Peyer's patch (tissue), 4 donors: ENCODE measurements around the gene ZDHHC13.

ENCODE experiments used
- POLR2A ChIP-seq, 2 donors: fragments of 450-650 bp; IDR thresholded peaks; one replicate each; pipeline ENCODE4 v1.5.1; 2017; ENCODE audit warnings: antibody characterized with exemption in 2 of 2, mild to moderate bottlenecking in 2 of 2, moderate library complexity in 2 of 2
- TF ChIP-seq, protein P1 (sequence below), 6 experiments: fragments of 450-650 bp in 4 of 6; fragments of 200-600 bp in 2 of 6; sonication (generic) in 1 of 6; IDR thresholded peaks; one replicate each; pipeline ENCODE4 v1.5.1; 2017 to 2019; ENCODE audit warnings: antibody characterized with exemption in 6 of 6, mild to moderate bottlenecking in 3 of 6, moderate library complexity in 1 of 6

DNA sequence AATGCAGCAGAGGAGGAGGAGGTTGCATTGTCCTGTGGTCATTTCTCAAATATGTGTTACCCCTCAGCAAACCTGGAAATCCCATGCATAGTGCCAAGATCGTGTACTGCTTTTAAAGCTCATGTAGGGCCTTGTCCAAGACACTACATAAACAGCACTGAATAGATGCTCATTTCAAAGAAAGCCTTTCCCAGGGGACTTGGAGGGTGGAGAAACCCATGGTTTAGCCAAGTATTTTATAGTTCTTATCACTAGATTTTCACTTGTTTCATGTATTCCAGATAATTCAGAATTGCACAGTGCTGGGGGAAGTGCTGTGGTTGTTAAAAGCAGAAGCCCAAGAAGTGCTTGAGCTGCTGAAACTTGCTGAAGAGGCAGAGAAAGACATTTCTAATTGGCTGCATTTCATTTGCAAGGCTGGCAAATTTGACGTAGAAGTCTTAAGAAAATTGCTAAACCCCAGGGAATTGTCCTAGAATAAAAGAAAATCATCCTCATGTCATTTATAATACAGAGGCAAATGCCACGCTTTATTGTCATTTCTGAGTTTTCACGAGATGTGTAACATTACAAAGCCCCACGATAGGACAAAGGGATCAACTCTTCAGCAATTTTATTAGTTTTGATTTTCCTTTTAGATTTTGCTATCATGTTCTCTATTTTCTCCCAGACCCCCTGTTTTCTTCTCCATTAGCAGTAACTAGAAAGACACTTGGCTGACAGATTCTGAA is 64.7 kb downstream of the ZDHHC13 start:
- no peak for TF ChIP-seq POLR2A (IDR thresholded peaks at IDR 0.05)
- TF ChIP-seq, protein P1, sequence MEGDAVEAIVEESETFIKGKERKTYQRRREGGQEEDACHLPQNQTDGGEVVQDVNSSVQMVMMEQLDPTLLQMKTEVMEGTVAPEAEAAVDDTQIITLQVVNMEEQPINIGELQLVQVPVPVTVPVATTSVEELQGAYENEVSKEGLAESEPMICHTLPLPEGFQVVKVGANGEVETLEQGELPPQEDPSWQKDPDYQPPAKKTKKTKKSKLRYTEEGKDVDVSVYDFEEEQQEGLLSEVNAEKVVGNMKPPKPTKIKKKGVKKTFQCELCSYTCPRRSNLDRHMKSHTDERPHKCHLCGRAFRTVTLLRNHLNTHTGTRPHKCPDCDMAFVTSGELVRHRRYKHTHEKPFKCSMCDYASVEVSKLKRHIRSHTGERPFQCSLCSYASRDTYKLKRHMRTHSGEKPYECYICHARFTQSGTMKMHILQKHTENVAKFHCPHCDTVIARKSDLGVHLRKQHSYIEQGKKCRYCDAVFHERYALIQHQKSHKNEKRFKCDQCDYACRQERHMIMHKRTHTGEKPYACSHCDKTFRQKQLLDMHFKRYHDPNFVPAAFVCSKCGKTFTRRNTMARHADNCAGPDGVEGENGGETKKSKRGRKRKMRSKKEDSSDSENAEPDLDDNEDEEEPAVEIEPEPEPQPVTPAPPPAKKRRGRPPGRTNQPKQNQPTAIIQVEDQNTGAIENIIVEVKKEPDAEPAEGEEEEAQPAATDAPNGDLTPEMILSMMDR (IDR thresholded peaks at IDR 0.05), result no peak
